ENCODE measurements around the gene SCG5.

- no peak for TF ChIP-seq POLR2AphosphoS5 (IDR thresholded peaks at IDR 0.05)
- no peak for TF ChIP-seq CTCF (IDR thresholded peaks at IDR 0.05)
- no peak for TF ChIP-seq EP300 (IDR thresholded peaks at IDR 0.05)
- no peak for TF ChIP-seq POLR2A (IDR thresholded peaks at IDR 0.05)
These were observed 75.5 kb downstream of the SCG5 start for GRCh38 chr15:32716915-32717425.

Measured in gastroesophageal sphincter (tissue), 3 donors.